HG03135 (cell line): Measurements from ENCODE around the gene FUT6.
"Not testable (repeated sequence)": the region's sequence is repeated elsewhere in the genome, so short reads cannot be mapped to it uniquely, and the experiment has no call there.

Source experiments
- ATAC-seq: cut with Tn5 transposase; IDR thresholded peaks from one replicate; pipeline ENCODE4 v1.9.1; 2021; ENCODE audit warnings: mild to moderate bottlenecking, moderate library complexity; ENCODE audit not compliant: unreplicated experiment

The FUT6 gene

GRCh38 chr19:5857203-5858081, 17.9 kb upstream of the FUT6 start:
- no peak for ATAC-seq

GRCh38 chr19:5855151-5855550, 15.6 kb upstream of the FUT6 start:
- not testable (repeated sequence) for ATAC-seq

GRCh38 chr19:5854121-5854520, 14.6 kb upstream of the FUT6 start:
- ATAC-seq, result not testable (repeated sequence)

GRCh38 chr19:5851302-5851701, 11.8 kb upstream of the FUT6 start, which contains the start of gene FUT3:
Gene FUT3 (minus strand): TSS chr19:5851449.
- no peak for ATAC-seq

GRCh38 chr19:5850743-5851293, 11.3 kb upstream of the FUT6 start:
- no peak for ATAC-seq

GRCh38 chr19:5850189-5850588, 10.7 kb upstream of the FUT6 start:
- no peak for ATAC-seq

- not testable (repeated sequence) for ATAC-seq
These were observed 9.1 kb upstream of the FUT6 start for GRCh38 chr19:5848621-5849020.

- not testable (repeated sequence) for ATAC-seq
These were observed 8.3 kb upstream of the FUT6 start for GRCh38 chr19:5847846-5848245.

- ATAC-seq, result no peak
These were observed 5.2 kb upstream of the FUT6 start for GRCh38 chr19:5844456-5845433.

GRCh38 chr19:5843295-5843927, 3.9 kb upstream of the FUT6 start:
- no peak for ATAC-seq

- not testable (repeated sequence) for ATAC-seq
These were observed 2.2 kb upstream of the FUT6 start for GRCh38 chr19:5841735-5842111.

GRCh38 chr19:5838353-5839064, 993 bp downstream of the FUT6 start:
- no peak for ATAC-seq

GRCh38 chr19:5837761-5838352, 1.6 kb downstream of the FUT6 start:
- ATAC-seq, result no peak

GRCh38 chr19:5832527-5833216, 6.8 kb downstream of the FUT6 start:
- no peak for ATAC-seq

GRCh38 chr19:5832061-5832460, 7.4 kb downstream of the FUT6 start:
- no peak for ATAC-seq

- ATAC-seq, result no peak
These were observed 8.3 kb downstream of the FUT6 start for GRCh38 chr19:5831159-5831558.

- no peak for ATAC-seq
These were observed 9.8 kb downstream of the FUT6 start for GRCh38 chr19:5829567-5830310.
